ENCODE measurements around the gene EPB41L3. TPM values are rescaled to one million over a fixed set of nuclear protein-coding genes. Genes with fewer than 3 reads are reported as not detected.

EPB41L3 gene
- polyA plus RNA-seq, 1 donor from 2014 or later, result 19.6 TPM

- Histone ChIP-seq H3K27ac (ENCODE audit: low read length) (no peak overlapping the region), H3K27me3 (ENCODE audit: insufficient read depth, low read depth, low read length) (no peaks in the 10 kb centered on the region), H3K36me3 (ENCODE audit: insufficient read depth, low read length) (no peaks in the 10 kb centered on the region), H3K79me2 (replicated peaks; ENCODE audit: insufficient read depth, low read length) (no peaks in the 10 kb centered on the region), H3F3A (ENCODE audit: insufficient read depth, low read length, poor library complexity, severe bottlenecking) (no peaks in the 10 kb centered on the region), H3K9me3 (ENCODE audit: low read length) (no peaks in the 10 kb centered on the region), H3K4me2 (ENCODE audit: low read length) (no peak overlapping the region), H3K9ac (ENCODE audit: low read length) (no peak overlapping the region), H3K9me2 (ENCODE audit: insufficient read depth, low read length) (no peaks in the 10 kb centered on the region), H2AFZ (ENCODE audit: low read depth, low read length) (no peak overlapping the region), H4K20me1 (ENCODE audit: insufficient read depth) (no peaks in the 10 kb centered on the region), H3K4me3 (ENCODE audit: low read length) (no peak overlapping the region)
- no peak for TF ChIP-seq RAD21 (conservative IDR thresholded peaks at IDR 0.05)
- no peak for TF ChIP-seq SMC3 (conservative IDR thresholded peaks at IDR 0.05; ENCODE audit: poor library complexity)
- TF ChIP-seq POLR2AphosphoS5 (IDR thresholded peaks at IDR 0.05), result no peak
- TF ChIP-seq REST (IDR thresholded peaks at IDR 0.05; ENCODE audit: borderline replicate concordance), result no peak
- no peak for TF ChIP-seq EZH2 (IDR thresholded peaks at IDR 0.05; ENCODE audit: borderline replicate concordance, insufficient read depth, low read length, poor library complexity, severe bottlenecking)
- TF ChIP-seq CTCF (IDR thresholded peaks at IDR 0.05; ENCODE audit: poor library complexity, severe bottlenecking), result no peak
- TF ChIP-seq EP300 (conservative IDR thresholded peaks at IDR 0.05; ENCODE audit: poor library complexity, severe bottlenecking), result no peak
- TF ChIP-seq TAF1 (IDR thresholded peaks at IDR 0.05; ENCODE audit: low read depth), result no peak
- no peak for TF ChIP-seq MXI1 (conservative IDR thresholded peaks at IDR 0.05; ENCODE audit: poor library complexity, severe bottlenecking)
Observed at GRCh38 chr18:5464251-5464650, 79.5 kb downstream of the EPB41L3 start.

GRCh38 chr18:5463831-5464230, 80.0 kb downstream of the EPB41L3 start:
- no peaks in the 10 kb centered on the region for H3K36me3 ChIP-seq (ENCODE audit: insufficient read depth, low read length)
- no peaks in the 10 kb centered on the region for H3K9me3 ChIP-seq (ENCODE audit: low read length)
- H3K27ac ChIP-seq (ENCODE audit: low read length), result no peak overlapping the region
- H3K4me3 ChIP-seq (ENCODE audit: low read length), result no peak overlapping the region
- H3K4me2 ChIP-seq (ENCODE audit: low read length), result no peak overlapping the region
- H3K27me3 ChIP-seq (ENCODE audit: insufficient read depth, low read depth, low read length), result no peaks in the 10 kb centered on the region
- H4K20me1 ChIP-seq (ENCODE audit: insufficient read depth), result no peaks in the 10 kb centered on the region
- no peak for TF ChIP-seq EZH2 (IDR thresholded peaks at IDR 0.05; ENCODE audit: borderline replicate concordance, insufficient read depth, low read length, poor library complexity, severe bottlenecking)
- no peak for TF ChIP-seq SMC3 (conservative IDR thresholded peaks at IDR 0.05; ENCODE audit: poor library complexity)
- TF ChIP-seq MXI1 (conservative IDR thresholded peaks at IDR 0.05; ENCODE audit: poor library complexity, severe bottlenecking), result no peak
- TF ChIP-seq TAF1 (IDR thresholded peaks at IDR 0.05; ENCODE audit: low read depth), result no peak
- TF ChIP-seq REST (IDR thresholded peaks at IDR 0.05; ENCODE audit: borderline replicate concordance), result no peak
- no peaks in the 10 kb centered on the region for H3K9me2 ChIP-seq (ENCODE audit: insufficient read depth, low read length)
- H3F3A ChIP-seq (ENCODE audit: insufficient read depth, low read length, poor library complexity, severe bottlenecking), result no peaks in the 10 kb centered on the region
- H3K9ac ChIP-seq (ENCODE audit: low read length), result no peak overlapping the region
- H2AFZ ChIP-seq (ENCODE audit: low read depth, low read length), result no peak overlapping the region
- no peaks in the 10 kb centered on the region for H3K79me2 ChIP-seq (replicated peaks; ENCODE audit: insufficient read depth, low read length)

Data from neural cell (in vitro differentiated cells).